ENCODE data around the gene ZMYND8. TPM values are rescaled to one million over a fixed set of nuclear protein-coding genes. Genes with fewer than 3 reads are reported as not detected.

ZMYND8 gene
- total RNA-seq, result 20.0 and 20.6 TPM in 2 replicates

DNA sequence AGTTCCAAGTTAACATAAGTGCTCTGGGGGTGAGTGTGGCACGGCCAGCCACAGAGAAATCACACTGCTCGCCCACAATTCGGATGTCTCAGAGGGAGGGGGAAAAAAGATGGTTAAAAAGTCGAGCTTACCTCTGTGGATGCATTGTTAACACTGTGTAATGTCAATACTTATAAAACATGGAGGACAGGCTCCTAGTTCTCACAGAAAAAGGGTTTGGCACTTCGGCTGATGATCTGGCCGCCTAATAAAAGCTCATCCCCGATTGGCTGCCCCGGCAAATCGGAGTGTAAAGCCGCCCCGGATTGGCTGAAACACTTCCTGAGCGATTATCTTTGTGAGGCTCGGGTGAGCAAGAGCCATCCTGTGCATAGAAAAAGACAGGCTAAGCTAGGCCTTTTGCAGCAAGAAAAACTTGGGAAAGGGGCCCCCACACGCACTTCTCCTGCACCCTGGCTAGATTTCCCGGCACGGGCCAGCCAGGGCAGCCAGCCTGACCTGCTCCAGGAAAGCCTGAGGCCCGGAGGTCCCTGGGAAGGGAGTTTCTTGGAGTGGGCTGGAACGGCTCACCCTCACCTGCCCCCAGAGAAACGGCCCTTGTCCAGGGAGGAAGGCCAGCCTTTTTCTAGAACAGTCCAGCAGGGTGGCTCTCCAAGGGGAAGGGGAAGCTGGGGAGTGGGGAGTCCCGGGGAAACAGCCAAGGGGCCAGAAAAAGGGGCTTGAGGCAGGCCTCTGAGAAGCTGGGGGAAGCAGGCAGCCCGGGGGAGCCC, at the start of gene ZMYND8:
Gene ZMYND8 (minus strand): TSS at position 174 of the 770 bp plus-strand sequence. CDS start 29 bp downstream, at position 145.

Other genes starting within 250 kb of the ZMYND8 start
- 23.8 and 28.2 TPM in 2 replicates for gene NCOA3, start 145.2 kb upstream of the ZMYND8 start, total RNA-seq

Measured in cardiac ventricle fibroblast (primary cell).